ENCODE data around the gene CHMP3.

The CHMP3 gene

DNA sequence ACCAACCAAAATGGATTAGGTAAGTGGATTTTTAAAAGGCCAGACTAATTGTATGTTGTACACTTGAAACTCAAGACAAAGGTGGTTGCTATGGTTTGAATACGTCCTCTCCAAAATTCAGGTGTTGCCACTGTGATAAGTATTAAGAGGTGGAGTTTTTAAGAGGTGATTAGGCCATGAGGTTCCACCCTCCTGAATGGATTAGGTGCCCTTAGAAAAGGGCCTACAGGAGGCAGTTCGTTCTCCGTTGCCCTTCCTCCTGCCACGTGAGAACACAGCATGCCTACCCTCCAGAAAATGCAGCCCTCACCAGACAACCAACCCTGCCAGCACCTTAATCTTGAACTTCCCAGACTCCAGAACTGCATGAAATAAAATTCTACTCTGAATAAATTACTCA is 51.2 kb downstream of the CHMP3 start:
- no peak for DNase-seq (ENCODE audit: low spot score)
- Histone ChIP-seq H3K9ac (ENCODE audit: low read depth, low read length, poor library complexity) (no peak overlapping the region), H2AFZ (ENCODE audit: low read length) (no peak overlapping the region), H3K9me3 (replicated peaks in 1 of 2; ENCODE audit: control insufficient read depth in 2 of 2, insufficient read depth in 1 of 2, low read depth in 1 of 2, low read length in 2 of 2) (no peaks in the 10 kb centered on the region), H2BK120ac (ENCODE audit: low read depth, low read length) (no peak overlapping the region), H3K4ac (ENCODE audit: low read length) (no peak overlapping the region), H2BK5ac (ENCODE audit: low read length) (no peak overlapping the region), H4K91ac (ENCODE audit: low read depth, low read length, poor library complexity) (no peak overlapping the region), H3K27me3 (ENCODE audit: control insufficient read depth in 3 of 3, insufficient read depth in 3 of 3, low read depth in 1 of 3, low read length in 3 of 3) (no peaks in the 10 kb centered on the region), H3K18ac (ENCODE audit: low read length) (no peak overlapping the region), H3K4me3 (ENCODE audit: low read length in 2 of 2) (no peak overlapping the region), H2AK5ac (ENCODE audit: low read depth, low read length) (no peak overlapping the region), H3K4me1 (ENCODE audit: control insufficient read depth in 2 of 2, insufficient read depth in 1 of 2, low read depth in 1 of 2, low read length in 2 of 2) (no peaks in the 10 kb centered on the region), H3K14ac (ENCODE audit: low read length) (no peak overlapping the region), H4K8ac (ENCODE audit: low read depth, low read length) (no peak overlapping the region), H3K23ac (ENCODE audit: low read depth, low read length, poor library complexity) (no peak overlapping the region), H2BK12ac (ENCODE audit: low read length) (no peak overlapping the region), H3K36me3 (replicated peaks in 1 of 2; ENCODE audit: control insufficient read depth in 2 of 2, insufficient read depth in 2 of 2, low read length in 2 of 2) (peaks cover 3 to 36% of the 10 kb centered on the region in 2 donors), H3K27ac (replicated peaks; ENCODE audit: low read length) (no peak overlapping the region), H2BK15ac (ENCODE audit: low read length) (no peak overlapping the region), H3K4me2 (ENCODE audit: insufficient read depth, low read length, poor library complexity, severe bottlenecking) (no peak overlapping the region), H3K79me1 (ENCODE audit: low read depth, low read length) (no peaks in the 10 kb centered on the region)
- no CpG with 5 or more reads among the region's 4 CpGs for WGBS, 2 donors (ENCODE audit: extremely low coverage in 2 of 2, insufficient read length in 2 of 2, insufficient replicate concordance in 1 of 2)

DNA sequence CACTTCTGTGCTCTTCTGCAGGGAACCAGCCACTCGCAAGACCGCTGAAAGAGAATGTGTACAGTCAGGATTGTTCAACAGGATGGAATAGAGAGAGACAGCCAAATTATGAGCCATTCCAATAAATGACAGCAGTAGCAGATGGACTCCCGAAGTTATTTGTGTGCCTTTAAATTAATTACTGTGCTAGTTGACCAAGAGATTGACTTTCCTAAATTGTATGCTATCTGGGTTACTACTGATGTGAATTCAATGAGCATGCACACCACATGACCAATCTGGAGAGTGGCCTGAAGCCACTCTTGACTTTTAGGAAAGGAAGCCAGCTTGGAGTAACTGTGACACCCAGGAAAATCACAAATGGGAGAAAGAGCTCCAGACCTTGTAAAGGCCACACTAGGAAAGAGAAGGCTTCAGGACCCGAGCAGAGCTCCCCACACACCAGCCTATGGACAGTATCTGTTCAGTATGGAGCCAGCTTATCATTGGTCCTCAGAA is 52.8 kb downstream of the CHMP3 start:
- Histone ChIP-seq H2BK120ac (ENCODE audit: low read depth, low read length) (no peak overlapping the region), H3K9me3 (replicated peaks in 1 of 2; ENCODE audit: control insufficient read depth in 2 of 2, insufficient read depth in 1 of 2, low read depth in 1 of 2, low read length in 2 of 2) (no peaks in the 10 kb centered on the region)

DNA sequence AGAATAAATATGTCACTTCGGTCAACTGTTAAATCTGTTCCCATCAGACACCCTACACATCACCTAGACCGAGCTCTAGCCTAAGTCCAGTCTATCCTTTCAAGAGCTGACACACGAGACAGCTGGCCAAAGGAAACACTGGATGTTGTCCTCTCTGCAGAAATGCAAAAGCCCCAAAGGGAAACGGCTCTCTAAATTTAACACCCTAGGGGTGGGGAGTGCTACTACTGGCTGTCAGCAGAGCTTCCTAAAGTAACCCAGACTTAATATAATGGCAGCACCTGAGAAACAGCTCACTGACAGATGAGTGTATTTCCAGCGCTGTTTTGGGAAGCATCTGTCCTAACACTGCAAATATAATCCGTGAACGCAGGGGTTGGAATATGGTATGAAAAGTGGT is 55.6 kb downstream of the CHMP3 start:
- Histone ChIP-seq H2BK120ac (ENCODE audit: low read depth, low read length) (no peak overlapping the region), H3K4me2 (ENCODE audit: insufficient read depth, low read length, poor library complexity, severe bottlenecking) (no peak overlapping the region), H3K18ac (ENCODE audit: low read length) (no peak overlapping the region), H2BK12ac (ENCODE audit: low read length) (no peak overlapping the region), H3K36me3 (replicated peaks in 1 of 2; ENCODE audit: control insufficient read depth in 2 of 2, insufficient read depth in 2 of 2, low read length in 2 of 2) (peaks cover 8 to 76% of the 10 kb centered on the region in 2 donors), H3K23ac (ENCODE audit: low read depth, low read length, poor library complexity) (no peak overlapping the region), H4K8ac (ENCODE audit: low read depth, low read length) (no peak overlapping the region), H4K91ac (ENCODE audit: low read depth, low read length, poor library complexity) (no peak overlapping the region), H3K79me1 (ENCODE audit: low read depth, low read length) (no peaks in the 10 kb centered on the region), H2AK5ac (ENCODE audit: low read depth, low read length) (no peak overlapping the region), H3K14ac (ENCODE audit: low read length) (no peak overlapping the region), H3K4me3 (ENCODE audit: low read length in 2 of 2) (no peak overlapping the region), H3K9ac (ENCODE audit: low read depth, low read length, poor library complexity) (no peak overlapping the region), H3K4ac (ENCODE audit: low read length) (no peak overlapping the region), H3K4me1 (ENCODE audit: control insufficient read depth in 2 of 2, insufficient read depth in 1 of 2, low read depth in 1 of 2, low read length in 2 of 2) (no peaks in the 10 kb centered on the region), H3K9me3 (replicated peaks in 1 of 2; ENCODE audit: control insufficient read depth in 2 of 2, insufficient read depth in 1 of 2, low read depth in 1 of 2, low read length in 2 of 2) (no peaks in the 10 kb centered on the region), H3K27me3 (ENCODE audit: control insufficient read depth in 3 of 3, insufficient read depth in 3 of 3, low read depth in 1 of 3, low read length in 3 of 3) (no peaks in the 10 kb centered on the region), H2BK5ac (ENCODE audit: low read length) (no peak overlapping the region), H3K27ac (replicated peaks; ENCODE audit: low read length) (no peak overlapping the region), H2BK15ac (ENCODE audit: low read length) (no peak overlapping the region), H2AFZ (ENCODE audit: low read length) (no peak overlapping the region)
- WGBS, 2 donors (ENCODE audit: extremely low coverage in 2 of 2, insufficient read length in 2 of 2, insufficient replicate concordance in 1 of 2) = no CpG with 5 or more reads among the region's 7 CpGs
- DNase-seq (ENCODE audit: low spot score) = no peak

More for the DNA sequence above, 52.8 kb downstream of the CHMP3 start:
- no peak overlapping the region for H3K14ac ChIP-seq (ENCODE audit: low read length)
- H3K18ac ChIP-seq (ENCODE audit: low read length) = no peak overlapping the region
- no peak overlapping the region for H4K91ac ChIP-seq (ENCODE audit: low read depth, low read length, poor library complexity)
- no peak overlapping the region for H3K4ac ChIP-seq (ENCODE audit: low read length)
- no peak overlapping the region for H3K4me3 ChIP-seq (ENCODE audit: low read length in 2 of 2)
- no peak overlapping the region for H3K9ac ChIP-seq (ENCODE audit: low read depth, low read length, poor library complexity)
- WGBS, 2 donors (ENCODE audit: extremely low coverage in 2 of 2, insufficient read length in 2 of 2, insufficient replicate concordance in 1 of 2) = no CpG with 5 or more reads among the region's 4 CpGs
- H2AK5ac ChIP-seq (ENCODE audit: low read depth, low read length) = no peak overlapping the region
- no peak overlapping the region for H3K27ac ChIP-seq (replicated peaks; ENCODE audit: low read length)
- no peak for DNase-seq (ENCODE audit: low spot score)
- no peaks in the 10 kb centered on the region for H3K4me1 ChIP-seq (ENCODE audit: control insufficient read depth in 2 of 2, insufficient read depth in 1 of 2, low read depth in 1 of 2, low read length in 2 of 2)
- no peak overlapping the region for H2BK5ac ChIP-seq (ENCODE audit: low read length)
- H3K36me3 ChIP-seq (replicated peaks in 1 of 2; ENCODE audit: control insufficient read depth in 2 of 2, insufficient read depth in 2 of 2, low read length in 2 of 2) = peaks cover 3 to 49% of the 10 kb centered on the region in 2 donors
- H3K79me1 ChIP-seq (ENCODE audit: low read depth, low read length) = no peaks in the 10 kb centered on the region
- no peak overlapping the region for H4K8ac ChIP-seq (ENCODE audit: low read depth, low read length)
- H3K4me2 ChIP-seq (ENCODE audit: insufficient read depth, low read length, poor library complexity, severe bottlenecking) = no peak overlapping the region
- H2BK15ac ChIP-seq (ENCODE audit: low read length) = no peak overlapping the region
- no peaks in the 10 kb centered on the region for H3K27me3 ChIP-seq (ENCODE audit: control insufficient read depth in 3 of 3, insufficient read depth in 3 of 3, low read depth in 1 of 3, low read length in 3 of 3)
- H2AFZ ChIP-seq (ENCODE audit: low read length) = no peak overlapping the region
- H3K23ac ChIP-seq (ENCODE audit: low read depth, low read length, poor library complexity) = no peak overlapping the region
- no peak overlapping the region for H2BK12ac ChIP-seq (ENCODE audit: low read length)

DNA sequence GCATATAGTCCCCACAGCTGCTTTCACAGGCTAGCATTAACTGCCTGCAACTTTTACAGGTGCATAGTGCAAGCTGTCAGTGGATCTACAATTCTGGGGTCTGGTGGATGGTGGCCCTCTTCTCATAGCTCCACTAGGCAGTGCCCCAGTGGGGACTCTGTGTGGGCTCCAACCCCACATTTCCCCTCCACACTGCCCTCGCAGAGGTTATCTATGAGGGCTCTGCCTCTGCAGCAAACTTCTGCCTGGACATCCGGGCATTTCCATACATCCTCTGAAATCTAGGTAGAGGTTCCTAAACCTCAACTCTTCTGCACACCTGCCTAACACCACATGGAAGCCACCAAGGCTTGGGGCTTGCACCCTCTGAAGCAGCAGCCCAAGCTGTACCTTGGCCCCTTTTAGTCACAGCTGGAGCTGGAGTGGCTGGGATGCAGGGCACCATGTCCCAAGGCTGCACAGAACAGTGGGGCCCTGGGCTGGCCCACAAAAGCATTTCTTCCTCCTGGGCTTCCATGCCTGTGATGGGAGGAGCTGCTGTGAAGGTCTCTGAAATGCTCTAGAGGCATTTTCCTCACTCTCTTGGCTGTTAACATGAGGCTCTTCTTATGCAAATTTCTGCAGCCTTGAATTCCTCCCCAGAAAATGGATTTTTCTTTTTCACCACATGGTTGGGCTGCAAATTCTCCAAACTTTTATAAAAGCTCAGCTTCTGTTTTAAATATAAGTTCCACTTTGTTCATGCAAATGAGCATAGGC is 62.7 kb downstream of the CHMP3 start:
- H2BK5ac ChIP-seq (ENCODE audit: low read length) = no peak overlapping the region
- no peak overlapping the region for H3K4me2 ChIP-seq (ENCODE audit: insufficient read depth, low read length, poor library complexity, severe bottlenecking)
- H2AFZ ChIP-seq (ENCODE audit: low read length) = no peak overlapping the region
- H2BK120ac ChIP-seq (ENCODE audit: low read depth, low read length) = no peak overlapping the region
- H3K9ac ChIP-seq (ENCODE audit: low read depth, low read length, poor library complexity) = no peak overlapping the region
- H3K18ac ChIP-seq (ENCODE audit: low read length) = no peak overlapping the region
- peak overlapping the region in 1 of 2 donors; percentile 45 for H3K4me3 ChIP-seq (ENCODE audit: low read length in 2 of 2)
- H2BK12ac ChIP-seq (ENCODE audit: low read length) = no peak overlapping the region
- no CpG with 5 or more reads among the region's 2 CpGs for WGBS, 2 donors (ENCODE audit: extremely low coverage in 2 of 2, insufficient read length in 2 of 2, insufficient replicate concordance in 1 of 2)
- no peak overlapping the region for H4K91ac ChIP-seq (ENCODE audit: low read depth, low read length, poor library complexity)
- no peak for DNase-seq (ENCODE audit: low spot score)
- H3K14ac ChIP-seq (ENCODE audit: low read length) = no peak overlapping the region
- peaks cover 17 to 95% of the 10 kb centered on the region in 2 donors for H3K36me3 ChIP-seq (replicated peaks in 1 of 2; ENCODE audit: control insufficient read depth in 2 of 2, insufficient read depth in 2 of 2, low read length in 2 of 2)
- no peak overlapping the region for H3K23ac ChIP-seq (ENCODE audit: low read depth, low read length, poor library complexity)
- H3K4ac ChIP-seq (ENCODE audit: low read length) = no peak overlapping the region
- H3K27ac ChIP-seq (replicated peaks; ENCODE audit: low read length) = no peak overlapping the region
- H3K79me1 ChIP-seq (ENCODE audit: low read depth, low read length) = no peaks in the 10 kb centered on the region
- H2AK5ac ChIP-seq (ENCODE audit: low read depth, low read length) = no peak overlapping the region
- no peaks in the 10 kb centered on the region for H3K4me1 ChIP-seq (ENCODE audit: control insufficient read depth in 2 of 2, insufficient read depth in 1 of 2, low read depth in 1 of 2, low read length in 2 of 2)
- H3K27me3 ChIP-seq (ENCODE audit: control insufficient read depth in 3 of 3, insufficient read depth in 3 of 3, low read depth in 1 of 3, low read length in 3 of 3) = no peaks in the 10 kb centered on the region
- H3K9me3 ChIP-seq (replicated peaks in 1 of 2; ENCODE audit: control insufficient read depth in 2 of 2, insufficient read depth in 1 of 2, low read depth in 1 of 2, low read length in 2 of 2) = peaks cover 13 to 39% of the 10 kb centered on the region in 2 donors
- no peak overlapping the region for H4K8ac ChIP-seq (ENCODE audit: low read depth, low read length)
- no peak overlapping the region for H2BK15ac ChIP-seq (ENCODE audit: low read length)
